NCI-H2196 treated with DMSO at 0.1 percent for 48 hours (cell line): ENCODE data around the gene CD300LF.

Source experiments
- DNase-seq: peaks from one replicate; lab custom pipeline; 2025; ENCODE audit not compliant: unreplicated experiment; lab: John Stamatoyannopoulos, UW

Gene CD300LF

DNA sequence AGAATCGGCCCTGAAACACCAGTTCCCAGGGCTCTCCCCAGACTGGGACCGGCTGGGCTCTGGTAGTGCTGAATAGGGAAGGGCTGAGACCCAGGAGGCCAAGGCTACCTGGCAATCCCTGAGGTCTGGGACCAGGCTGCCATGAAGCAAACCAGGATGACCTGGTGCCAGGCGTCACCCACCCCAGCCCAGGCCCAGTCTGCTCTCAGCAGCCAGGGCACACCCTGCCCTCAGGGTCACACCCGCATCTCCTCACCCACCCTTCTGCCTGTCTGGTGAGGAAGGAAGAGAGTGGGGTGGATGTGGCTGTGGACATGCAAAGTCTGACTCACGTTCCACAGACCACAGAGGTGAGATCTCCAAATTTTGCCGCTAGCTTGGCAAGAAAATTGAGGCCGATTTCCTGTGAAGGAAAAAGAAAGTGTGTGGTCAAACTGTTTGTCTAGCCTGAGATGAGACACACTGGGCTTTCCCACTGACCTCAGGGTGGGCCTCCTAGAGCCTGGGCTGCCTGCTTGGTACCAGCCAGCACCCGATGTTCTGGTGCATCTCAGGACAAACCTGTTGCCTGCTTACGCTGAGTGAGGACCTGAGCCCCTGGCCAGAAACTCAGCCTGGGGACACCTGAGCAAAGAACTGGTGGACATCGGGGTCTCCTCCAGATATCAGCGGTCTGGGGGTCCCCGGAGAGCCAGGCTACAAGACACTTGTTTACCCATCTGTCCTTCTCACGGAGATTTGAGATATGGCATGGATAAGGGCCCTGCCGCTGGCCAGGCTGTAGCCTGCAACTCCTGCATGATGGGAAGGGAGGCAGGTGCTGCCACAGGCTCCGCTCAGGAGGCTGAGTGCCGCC is 18.0 kb upstream of the CD300LF start:
- no peak for DNase-seq

- no peak for DNase-seq
Observed at GRCh38 chr17:74729866-74730265, 17.1 kb upstream of the CD300LF start.

DNA sequence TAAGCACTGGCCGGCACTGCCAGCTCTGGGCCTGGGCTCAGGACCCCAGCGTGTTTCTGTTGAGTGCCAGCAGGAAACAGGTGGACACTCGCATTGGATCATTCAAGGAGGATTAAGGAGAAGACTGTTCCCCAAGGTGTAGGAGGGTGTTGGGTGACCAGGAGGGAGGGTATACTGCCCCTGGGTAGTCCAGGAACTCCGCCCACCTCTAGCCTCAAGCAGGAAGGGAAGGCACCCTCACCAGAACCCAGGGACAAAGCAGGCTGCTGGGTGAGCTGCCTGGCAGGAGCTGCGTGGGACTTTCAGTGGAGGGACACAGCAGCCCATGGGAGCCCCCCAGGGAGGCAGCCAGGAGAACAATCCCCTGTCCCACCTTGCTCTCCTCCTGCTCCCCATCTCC is 16.6 kb upstream of the CD300LF start:
- DNase-seq, result no peak

DNA sequence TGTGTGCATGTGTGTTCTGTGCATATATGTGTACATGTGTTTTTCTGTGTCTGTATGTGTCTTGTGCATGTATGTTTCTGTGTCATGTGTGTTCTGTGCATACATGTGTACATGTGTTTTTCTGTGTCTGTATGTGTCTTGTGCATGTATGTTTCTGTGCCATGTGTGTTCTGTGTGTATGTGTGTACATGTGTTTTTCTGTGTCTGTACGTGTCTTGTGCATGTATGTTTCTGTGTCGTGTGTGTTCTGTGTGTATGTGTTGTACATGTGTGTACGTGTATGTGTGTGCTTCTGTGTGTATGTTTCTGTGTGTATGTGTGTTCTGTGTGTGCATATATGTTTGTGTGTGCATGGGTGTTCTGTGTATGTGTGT is 16.0 kb upstream of the CD300LF start:
- no peak for DNase-seq

DNA sequence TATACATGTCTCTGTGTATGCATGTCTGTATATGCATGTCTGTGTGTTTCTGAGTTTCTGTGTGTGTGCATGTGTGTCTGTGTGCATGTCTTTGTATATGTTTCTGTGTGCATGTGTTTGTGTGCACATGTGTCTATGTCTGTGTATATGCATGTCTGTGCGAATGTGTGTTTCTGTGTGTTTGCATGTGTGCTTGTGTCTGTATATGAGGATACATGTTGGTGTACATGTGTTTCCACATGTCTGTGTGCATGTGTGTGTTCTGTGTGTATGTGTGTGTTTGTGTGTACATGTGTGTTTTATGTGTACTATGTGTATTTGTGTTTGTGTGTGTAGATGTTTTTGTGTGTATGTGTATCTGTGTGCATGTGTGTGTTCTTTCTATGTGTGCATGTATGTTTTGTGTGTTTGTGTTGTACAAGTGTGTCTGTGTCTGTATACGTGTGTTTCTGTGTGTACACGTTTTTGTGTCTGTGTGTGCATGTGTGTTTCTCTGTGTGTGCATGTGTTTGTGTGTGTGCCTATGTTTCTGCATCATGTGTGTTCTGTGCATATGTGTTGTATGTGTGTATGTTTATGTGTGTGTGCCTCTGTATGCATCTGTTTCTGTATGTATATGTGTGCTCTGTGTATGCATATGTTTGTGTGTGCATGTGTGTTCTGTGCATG is 15.4 kb upstream of the CD300LF start:
- DNase-seq, result no peak

DNA sequence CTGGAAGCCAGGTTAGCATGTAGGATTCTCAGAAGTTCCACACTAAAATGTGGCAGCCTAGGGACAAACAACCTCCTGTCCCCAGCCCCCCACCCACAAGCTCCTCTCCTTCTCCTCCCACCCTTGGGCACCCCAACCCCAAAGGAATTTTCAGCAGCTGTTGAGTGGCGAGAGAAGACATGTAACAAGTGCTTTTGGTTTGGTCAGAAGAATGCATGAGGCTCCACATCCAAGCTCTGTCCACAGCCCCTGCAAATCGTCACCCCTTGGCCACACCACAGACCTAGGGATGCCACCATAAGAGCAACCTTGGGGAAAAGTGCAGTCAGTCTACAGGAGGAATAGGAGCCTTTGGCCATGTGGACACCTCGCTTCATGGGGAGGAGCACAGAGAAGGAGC is 12.4 kb upstream of the CD300LF start:
- DNase-seq, result no peak

- DNase-seq, result no peak
Observed at GRCh38 chr17:74723891-74724290, 11.2 kb upstream of the CD300LF start.

- DNase-seq, result no peak
Observed at GRCh38 chr17:74722782-74723181, 10.1 kb upstream of the CD300LF start.

DNA sequence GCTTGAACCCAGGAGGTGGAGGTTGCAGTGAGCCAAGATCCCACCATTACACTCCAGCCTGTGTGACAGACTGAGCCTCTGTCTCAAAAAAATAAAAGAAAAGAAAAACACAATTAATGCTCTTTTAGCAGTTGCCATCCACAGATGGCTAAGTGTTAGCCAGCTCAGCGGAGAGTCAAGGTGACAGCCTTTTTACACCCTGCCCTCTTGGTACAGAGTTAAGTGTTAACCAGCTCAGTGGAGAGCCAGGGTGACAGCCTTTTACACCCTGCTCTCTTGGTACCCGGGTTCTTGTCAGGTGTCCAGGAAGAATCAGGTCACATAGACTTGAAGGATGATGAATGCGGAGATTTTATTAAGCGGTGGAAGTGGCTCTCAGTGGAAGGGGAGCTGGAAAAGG is 7.8 kb upstream of the CD300LF start:
- no peak for DNase-seq

DNA sequence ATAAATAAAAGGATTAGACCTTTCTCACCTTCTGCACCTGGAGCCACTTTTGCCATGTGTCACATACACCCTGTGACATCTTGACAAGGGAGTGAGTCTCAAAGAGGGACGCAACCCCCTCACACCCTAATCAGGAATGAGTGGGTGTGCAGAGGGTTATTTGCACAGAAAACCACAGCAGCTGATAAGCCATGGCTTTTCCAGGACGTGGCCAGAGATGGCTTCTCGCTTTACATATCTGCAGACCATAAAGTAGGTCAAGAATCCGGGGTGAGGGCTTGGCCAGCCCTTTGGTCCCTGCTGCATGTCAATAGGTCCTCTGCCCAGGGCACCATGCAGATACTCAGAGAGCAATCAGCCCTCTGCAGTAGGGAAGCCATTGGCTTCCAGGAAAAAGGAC is 2.4 kb upstream of the CD300LF start:
- DNase-seq, result peak; percentile 62

GRCh38 chr17:74713171-74713755 is 540 bp upstream of the CD300LF start:
- DNase-seq, result no peak

DNA sequence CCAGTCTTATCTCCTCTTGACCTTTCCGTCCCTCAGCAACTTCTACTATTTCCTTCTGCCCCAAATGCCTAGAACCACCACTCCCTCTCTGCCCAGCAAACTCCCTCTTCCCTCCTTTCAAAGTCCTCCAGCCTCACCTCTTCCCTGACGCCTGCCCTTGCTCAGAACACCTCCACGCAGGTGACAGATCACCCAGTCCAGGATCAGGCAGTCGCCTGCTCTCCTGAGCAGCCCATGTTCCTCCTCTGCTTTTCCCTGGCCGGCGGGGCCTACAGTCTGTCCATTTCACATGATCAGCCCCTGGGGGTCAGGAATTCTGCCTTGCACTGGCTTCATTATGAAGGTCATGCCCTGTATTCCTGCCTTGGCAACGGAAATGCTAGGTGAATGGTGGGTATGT is 422 bp downstream of the CD300LF start:
- no peak for DNase-seq

DNA sequence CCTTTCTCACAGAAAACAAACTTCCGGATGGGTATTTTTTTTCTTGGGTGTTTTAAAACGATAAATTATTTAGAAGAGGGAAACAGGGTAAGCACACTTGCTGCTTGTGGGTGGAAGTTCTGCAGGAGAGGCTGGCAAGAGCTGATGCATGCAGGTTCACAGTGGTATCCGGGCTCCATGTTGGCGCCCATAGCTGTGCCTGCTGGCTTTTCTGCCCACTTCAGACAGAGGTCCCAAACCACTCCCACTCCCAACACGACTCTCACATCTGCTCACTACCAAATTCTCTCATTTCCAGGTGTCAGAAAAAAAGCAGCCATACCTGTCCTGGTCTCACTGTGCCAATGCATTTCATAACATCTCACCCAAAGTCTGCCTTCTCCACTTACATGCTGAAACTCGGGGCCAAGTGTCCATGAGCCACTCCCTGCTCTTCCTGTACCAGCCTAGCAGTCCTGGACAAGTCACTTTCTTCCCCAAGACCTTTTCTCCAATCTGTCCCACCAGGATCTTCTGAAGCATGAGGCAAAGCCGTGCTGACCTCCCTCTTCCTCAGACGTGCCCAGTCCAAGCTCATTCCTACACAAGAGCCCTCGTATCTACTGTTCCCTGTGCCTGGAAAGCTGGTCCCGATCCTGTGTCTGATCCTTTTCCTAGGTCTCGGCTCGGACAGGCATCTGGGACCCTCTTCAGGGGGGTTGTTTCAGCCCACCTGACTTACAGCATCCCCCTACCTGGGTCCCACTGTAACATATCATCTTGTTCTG is 1.5 kb downstream of the CD300LF start:
- no peak for DNase-seq

GRCh38 chr17:74704544-74704943 is 8.2 kb downstream of the CD300LF start:
- DNase-seq, result no peak

DNA sequence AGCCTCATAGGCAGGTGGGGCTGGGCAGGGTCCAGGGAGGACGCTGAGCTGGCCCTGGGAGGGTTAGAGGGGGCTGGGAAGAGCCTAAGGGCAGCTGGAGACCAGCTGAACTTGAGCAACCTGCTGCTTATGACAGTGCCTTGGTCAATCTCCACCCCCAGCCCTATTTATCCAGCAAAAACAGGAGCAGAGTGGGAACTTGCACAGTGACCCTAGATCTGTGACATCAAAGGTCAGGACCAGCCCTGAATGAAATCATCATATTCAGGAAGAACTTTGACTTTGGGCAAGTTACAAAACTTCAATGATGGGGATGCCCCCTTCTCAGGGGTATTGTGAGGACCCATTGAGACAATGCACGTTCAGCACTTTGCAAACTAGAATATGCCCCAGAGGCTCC is 9.4 kb downstream of the CD300LF start:
- no peak for DNase-seq

DNA sequence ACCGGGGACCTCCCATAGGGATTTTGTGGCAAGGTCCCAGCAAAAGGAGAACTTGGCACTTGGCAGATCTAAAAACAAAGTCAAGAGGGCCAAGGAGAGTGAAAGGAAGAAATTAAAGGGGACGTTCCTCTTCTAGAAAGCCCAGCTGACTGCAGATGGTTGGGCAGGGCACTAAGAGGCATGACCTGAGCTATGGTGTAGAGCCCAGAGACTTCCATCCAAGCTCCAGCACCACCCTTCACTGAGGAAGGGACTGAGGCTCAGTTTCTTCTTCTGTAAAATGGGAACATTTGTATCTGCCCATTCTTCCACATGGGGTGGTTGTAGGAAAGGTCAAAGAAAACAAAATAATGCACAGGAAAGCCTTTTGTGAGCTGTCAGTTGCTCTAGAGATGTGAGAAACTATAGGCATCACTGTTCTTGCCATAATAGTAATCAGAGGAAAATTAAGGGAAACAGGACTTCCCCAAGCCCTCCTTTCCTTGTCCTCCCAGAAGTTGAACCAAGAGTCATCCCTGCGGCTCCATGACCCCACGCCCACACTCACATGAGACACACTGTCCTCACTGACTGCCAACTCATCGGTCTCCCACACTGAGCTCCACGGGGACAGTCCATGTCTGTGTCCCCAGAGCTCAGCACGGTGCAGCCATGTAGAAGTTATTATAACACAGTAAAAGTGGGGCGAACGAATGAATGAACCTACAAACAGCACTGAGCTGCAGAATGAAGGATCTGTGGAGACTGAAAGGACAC is 10.4 kb downstream of the CD300LF start:
- DNase-seq, result no peak

DNA sequence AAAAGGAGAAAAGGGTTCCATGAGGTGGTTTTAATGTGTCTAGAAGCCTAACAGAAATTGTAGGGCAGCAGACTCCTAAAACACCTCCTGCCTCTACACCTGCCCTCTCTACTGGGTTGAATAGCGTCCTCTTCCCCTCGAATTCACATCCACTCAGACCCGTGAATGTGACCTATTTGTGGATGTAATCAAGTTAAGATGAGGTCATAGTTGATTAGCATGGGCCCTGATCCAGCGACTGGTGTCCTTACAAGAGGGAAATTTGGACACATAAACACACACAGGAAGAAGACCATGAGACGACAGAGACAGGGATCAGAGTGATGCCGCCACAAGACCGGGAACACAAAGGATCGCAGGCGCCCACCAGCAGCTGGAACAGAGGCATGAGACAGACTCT is 13.5 kb downstream of the CD300LF start:
- DNase-seq, result no peak

DNA sequence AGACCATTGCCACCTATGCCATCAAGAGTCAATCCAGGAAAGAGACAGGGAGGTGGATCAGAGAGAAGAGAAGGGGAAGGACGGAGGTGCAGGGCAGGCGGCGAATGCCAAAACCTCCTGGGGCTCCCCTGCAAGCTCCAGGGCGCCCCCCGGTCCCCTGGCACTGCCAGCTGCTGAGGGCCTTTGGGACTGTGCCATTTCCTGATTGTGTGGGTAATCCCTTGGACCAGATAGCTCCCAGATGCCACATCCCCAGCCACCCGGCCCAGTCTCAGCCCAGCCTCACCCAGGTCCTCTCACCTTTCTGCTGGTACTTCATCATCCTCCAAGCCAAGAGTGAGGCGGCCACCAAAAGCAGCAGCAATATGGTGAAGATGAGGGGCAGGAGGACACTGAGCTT is 14.7 kb downstream of the CD300LF start:
- no peak for DNase-seq

- DNase-seq, result no peak
Observed at GRCh38 chr17:74697515-74697914, 15.2 kb downstream of the CD300LF start.

DNA sequence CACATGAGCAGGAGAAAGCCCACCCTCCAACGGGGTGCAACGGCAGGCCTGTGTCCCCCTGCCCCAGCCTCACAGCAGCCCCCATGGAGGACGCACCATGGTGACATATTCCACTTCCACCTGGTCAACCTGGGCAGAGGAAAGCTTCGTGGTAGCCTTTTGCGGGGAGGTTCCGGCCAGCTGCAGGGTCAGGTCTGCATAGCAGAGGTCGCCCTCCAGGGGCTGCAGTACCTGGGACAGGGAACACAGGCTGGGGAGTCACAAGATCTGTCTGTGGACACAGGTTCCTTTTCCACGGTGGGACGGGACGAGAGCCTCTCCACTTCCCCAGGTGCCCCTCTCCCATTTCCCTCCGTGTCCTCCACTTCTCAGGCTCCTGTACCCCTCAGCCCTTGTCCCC is 17.1 kb downstream of the CD300LF start:
- DNase-seq, result no peak

DNA sequence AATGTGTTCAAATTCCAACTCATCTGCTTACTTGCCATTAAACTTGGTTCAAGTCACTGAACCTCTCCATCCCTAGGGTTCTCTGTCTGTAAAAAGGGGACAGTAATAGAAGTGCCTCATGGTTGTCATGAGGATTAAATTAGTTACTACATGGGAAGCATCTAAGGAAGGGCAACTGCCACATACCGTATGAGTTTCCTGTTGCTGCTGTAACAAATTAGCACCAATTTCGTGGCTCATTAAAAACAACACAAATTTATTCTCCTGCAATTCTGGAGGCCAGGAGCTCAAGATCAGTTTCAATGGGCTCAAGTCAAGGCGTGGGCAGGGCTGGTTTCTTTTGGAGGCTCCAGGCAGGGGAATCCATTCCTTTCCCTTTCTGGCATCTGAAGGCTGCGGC is 18.6 kb downstream of the CD300LF start:
- DNase-seq, result no peak
